Hematopoietic multipotent progenitor cell treated with erythropoietin and hydrocortisone succinate and interleukin-3 and kit ligand, for 6 days (in vitro differentiated cells): Measurements from ENCODE around the gene CMAS.
"Not testable (repeated sequence)": the region's sequence is repeated elsewhere in the genome, so short reads cannot be mapped to it uniquely, and the experiment has no call there.

Source experiments
- DNase-seq: peaks from one replicate; pipeline ENCODE4 v3.0.0-alpha.2; 2015

The CMAS gene

GRCh38 chr12:22048351-22049041 is 2.5 kb downstream of the CMAS start:
- DNase-seq = no peak

DNA sequence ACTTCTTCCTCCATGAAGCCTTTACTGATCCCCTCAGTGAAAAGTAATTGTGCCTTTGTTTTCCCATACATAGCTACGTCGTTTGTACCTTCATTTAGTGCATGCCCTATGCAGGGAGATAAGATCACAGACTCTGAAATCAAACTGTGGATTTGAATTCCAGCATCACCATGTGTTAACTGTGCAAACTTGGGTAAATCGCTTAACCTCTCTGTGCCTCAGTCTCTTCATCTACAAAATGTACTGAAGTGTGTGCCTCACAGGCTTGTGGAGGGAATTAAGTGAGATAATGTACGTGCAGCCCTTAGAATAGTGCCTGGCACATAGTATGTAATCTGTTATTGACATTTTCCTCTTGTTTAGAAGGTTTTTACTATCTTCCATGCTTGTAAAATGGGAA is 4.1 kb downstream of the CMAS start:
- no peak for DNase-seq

- no peak for DNase-seq
These were observed 5.2 kb downstream of the CMAS start for GRCh38 chr12:22051114-22051698.

DNA sequence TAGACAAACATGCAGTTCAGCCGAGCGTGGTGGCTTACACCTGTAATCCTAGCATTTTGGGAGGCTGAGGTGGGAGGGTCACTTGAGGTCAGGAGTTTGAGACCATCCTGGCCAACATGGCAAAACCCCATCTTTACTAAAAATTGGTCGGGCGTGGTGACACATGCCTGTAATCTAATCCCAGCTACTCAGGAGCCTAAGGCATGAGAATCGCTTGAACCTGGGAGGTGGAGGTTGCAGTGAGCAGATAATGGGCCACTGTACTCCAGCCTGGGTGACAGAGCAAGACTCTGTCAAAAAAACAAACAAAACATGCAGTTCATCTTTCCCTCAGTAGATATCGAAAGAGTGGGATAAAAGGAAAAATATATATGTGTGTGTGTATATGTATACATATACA is 7.0 kb downstream of the CMAS start:
- DNase-seq = peak; percentile 29

GRCh38 chr12:22054155-22054554 is 8.1 kb downstream of the CMAS start:
- no peak for DNase-seq

GRCh38 chr12:22056607-22057006 is 10.6 kb downstream of the CMAS start:
- no peak for DNase-seq

- no peak for DNase-seq
These were observed 14.1 kb downstream of the CMAS start for GRCh38 chr12:22059976-22060647.

DNA sequence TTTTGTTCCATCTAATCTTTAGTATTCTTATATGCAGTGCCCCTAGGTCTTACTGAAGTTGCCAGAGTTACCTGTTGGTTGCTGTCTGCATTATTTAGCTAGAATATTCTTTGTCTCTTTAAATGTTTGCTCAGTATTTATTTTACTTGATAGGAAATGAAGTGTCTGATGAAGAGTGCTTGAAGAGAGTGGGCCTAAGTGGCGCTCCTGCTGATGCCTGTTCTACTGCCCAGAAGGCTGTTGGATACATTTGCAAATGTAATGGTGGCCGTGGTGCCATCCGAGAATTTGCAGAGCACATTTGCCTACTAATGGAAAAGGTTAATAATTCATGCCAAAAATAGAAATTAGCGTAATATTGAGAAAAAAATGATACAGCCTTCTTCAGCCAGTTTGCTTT is 18.9 kb downstream of the CMAS start:
- DNase-seq = no peak

GRCh38 chr12:22066310-22066709 is 20.3 kb downstream of the CMAS start:
- no peak for DNase-seq

DNA sequence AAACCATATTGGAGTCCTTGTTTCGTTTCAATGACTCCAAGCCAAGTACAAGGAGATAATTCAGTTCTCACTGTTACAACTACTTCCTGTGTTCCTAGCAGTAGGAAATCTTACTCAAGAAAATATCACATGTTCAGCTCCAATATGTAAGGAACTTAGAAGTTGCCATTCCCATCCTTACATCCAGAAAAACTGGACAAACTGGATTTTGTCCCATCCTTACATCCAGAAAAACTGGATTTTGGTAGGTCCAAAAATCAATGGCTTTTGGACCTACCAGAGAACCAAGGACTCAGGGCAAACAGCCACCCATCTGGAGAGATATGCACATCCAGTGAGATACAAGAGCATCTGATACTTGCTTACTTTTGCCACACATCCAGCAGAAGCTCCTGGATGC is 23.8 kb downstream of the CMAS start:
- DNase-seq = no peak

- DNase-seq = no peak
These were observed 36.2 kb downstream of the CMAS start for GRCh38 chr12:22082190-22082701.

DNA sequence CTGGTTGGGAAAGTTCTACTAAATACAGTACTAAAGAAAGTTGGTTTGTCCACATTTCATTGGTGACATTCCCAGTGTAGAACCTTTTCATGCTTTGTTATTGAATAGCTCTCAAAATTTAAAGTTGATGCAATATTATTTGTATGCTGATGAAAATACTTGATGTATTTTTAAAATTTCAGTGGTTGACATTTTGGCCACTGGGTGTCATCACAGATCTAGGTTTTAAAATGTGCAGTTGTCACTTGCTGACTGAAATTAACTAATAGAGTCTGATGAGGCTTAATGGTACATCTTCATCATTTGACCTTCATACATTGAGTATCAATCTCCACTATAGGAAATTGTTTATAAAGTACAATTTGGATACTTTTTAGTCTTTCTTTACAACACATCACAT is 37.1 kb downstream of the CMAS start:
- peak; percentile 69 for DNase-seq

DNA sequence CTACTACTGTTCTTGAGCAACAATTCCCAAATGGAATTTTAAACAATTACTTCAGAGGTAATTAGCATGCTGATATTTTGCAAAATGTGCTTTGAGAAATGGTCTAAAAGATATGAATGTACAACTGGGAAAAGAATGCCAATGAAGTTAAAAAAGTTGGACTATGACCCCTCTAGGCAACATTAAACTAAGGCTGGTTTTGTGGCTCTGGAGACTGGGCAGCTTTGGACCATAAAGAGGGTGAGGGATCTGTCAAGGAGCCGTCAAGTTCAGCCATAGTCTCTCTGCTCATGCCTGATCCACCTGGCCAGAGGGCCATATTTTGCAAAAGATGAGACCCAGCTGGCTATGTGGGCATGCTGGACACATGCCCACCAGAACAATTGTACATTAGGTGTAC is 38.8 kb downstream of the CMAS start:
- no peak for DNase-seq

- DNase-seq = no peak
These were observed 42.9 kb downstream of the CMAS start for GRCh38 chr12:22088886-22089285.

DNA sequence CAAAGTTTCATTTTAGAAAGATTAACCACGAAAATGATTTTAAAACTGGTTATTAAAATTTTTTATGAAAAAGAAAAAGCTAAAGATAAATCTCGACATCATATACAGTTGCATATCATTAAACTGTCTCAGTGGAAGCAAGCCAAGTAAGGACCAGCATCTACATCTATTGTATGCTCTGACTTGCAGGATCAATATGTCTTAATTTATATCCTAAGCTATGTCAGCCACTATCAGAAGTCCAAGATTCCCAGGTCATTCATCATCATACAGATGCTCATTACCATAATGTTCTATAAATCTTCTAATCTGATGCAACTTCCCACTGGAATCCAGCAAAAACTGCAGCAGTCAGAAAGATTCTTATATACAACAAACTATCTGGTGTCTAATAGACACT is 43.5 kb downstream of the CMAS start:
- no peak for DNase-seq

DNA sequence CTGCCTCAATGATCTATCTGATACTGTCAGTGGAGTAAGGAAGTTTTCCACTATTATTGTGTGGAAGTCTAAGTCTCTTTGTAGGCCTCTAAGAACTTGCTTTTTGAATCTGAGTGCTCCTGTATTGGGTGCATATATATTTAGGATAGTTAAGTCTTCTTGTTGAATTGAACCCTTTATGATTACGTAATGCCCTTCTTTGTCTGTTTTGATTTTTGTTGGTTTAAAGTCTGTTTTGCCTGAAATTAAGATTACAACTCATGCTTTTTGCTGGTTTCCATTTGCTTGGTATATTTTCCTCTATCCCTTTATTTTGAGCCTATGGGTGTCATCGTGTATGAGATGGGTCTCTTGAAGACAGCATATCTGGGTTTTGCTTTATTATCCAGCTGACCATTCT is 53.0 kb downstream of the CMAS start:
- not testable (repeated sequence) for DNase-seq

GRCh38 chr12:22100958-22101748 is 55.1 kb downstream of the CMAS start:
- DNase-seq = peak; percentile 80

DNA sequence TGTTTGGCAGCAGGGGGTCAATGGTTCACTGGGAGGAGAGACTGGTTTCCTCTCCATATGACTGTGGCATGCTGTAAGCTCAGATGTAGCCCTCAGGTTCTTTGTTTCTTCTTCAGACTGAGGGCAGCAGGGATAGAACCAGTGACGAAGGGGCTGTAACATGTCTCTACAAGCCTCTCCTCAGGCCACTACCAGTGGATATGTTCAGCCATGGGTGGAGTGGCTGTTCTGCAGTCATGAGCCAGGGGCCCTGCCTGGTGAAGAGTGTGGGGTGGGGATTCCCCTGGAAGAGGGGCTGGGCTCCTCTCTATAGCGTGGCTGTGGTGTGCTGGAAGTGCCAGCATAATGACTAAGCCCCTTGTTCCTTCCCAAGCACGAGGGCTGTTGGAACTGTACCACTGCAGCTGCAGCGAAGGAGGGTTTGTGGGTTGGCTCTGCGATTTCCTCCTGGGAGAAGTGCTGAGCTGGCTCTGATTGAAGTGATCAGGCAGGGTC is 55.8 kb downstream of the CMAS start:
- peak; percentile 29 for DNase-seq

GRCh38 chr12:22103418-22103817 is 57.4 kb downstream of the CMAS start:
- DNase-seq = no peak

- no peak for DNase-seq
These were observed 59.5 kb downstream of the CMAS start for GRCh38 chr12:22105542-22105941.

DNA sequence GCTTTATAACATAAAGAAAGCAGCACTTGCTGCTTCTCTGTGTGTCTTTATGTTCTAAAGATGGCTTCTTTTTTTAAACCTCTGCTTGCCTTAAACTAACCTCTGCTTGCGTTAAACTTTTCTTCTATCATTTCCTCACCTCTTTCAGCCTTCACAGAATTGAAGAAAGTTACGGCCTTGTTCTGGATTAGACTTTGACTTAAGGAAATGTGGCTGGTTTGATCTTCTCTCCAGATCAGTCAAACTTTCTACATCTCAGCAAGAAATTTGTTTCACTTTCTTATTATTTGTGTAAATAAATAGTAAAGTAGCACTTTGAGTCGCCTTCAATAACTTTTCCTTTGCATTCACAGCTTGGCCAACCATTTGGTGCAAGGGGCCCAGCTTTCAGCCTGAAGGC is 64.2 kb downstream of the CMAS start:
- no peak for DNase-seq
